Mucosa of stomach (tissue), 1 donor: ENCODE results near the gene DDB1.

Source experiments
- H3K27me3 ChIP-seq: one replicate; pipeline ENCODE4 v1.7.0; 2013; ENCODE audit warnings: mild to moderate bottlenecking, low read length; ENCODE audit not compliant: control insufficient read depth, insufficient read depth
- H3K36me3 ChIP-seq: one replicate; pipeline ENCODE4 v1.7.0; 2013; ENCODE audit warnings: low read length; ENCODE audit not compliant: control insufficient read depth, insufficient read depth
- H3K4me1 ChIP-seq: one replicate; pipeline ENCODE4 v1.7.0; 2013; ENCODE audit warnings: mild to moderate bottlenecking, low read length; ENCODE audit not compliant: control insufficient read depth, insufficient read depth
- H3K4me3 ChIP-seq: one replicate; pipeline ENCODE4 v1.7.0; 2013; ENCODE audit warnings: low read length
- H3K9ac ChIP-seq: one replicate; pipeline ENCODE4 v1.7.0; 2013; ENCODE audit warnings: mild to moderate bottlenecking, low read length, moderate library complexity
- H3K9me3 ChIP-seq: one replicate; pipeline ENCODE4 v1.7.0; 2013; ENCODE audit warnings: mild to moderate bottlenecking, low read length, moderate library complexity; ENCODE audit not compliant: control insufficient read depth
- donor health status: Pancreatic carcinoma.

DDB1 gene

GRCh38 chr11:61332797-61333549, at the start of gene DDB1, which contains the start of gene TKFC:
Gene DDB1 (minus strand): TSS chr11:61333105. CDS start chr11:61332968, 137 bp downstream.
Gene TKFC (plus strand): TSS chr11:61333228. CDS start chr11:61334729, 1,501 bp downstream.
- no peaks in the 10 kb centered on the region for H3K36me3 ChIP-seq
- peak within 1 kb of the TSS; percentile 94 for H3K4me3 ChIP-seq
- H3K4me1 ChIP-seq, result peaks cover 43% of the 10 kb centered on the region
- peak within 1 kb of the TSS; percentile 99 for H3K9ac ChIP-seq
- H3K27me3 ChIP-seq, result no peaks in the 10 kb centered on the region
- no peaks in the 10 kb centered on the region for H3K9me3 ChIP-seq

GRCh38 chr11:61380884-61381283, 48.0 kb upstream of the DDB1 start:
- H3K4me1 ChIP-seq, result no peaks in the 10 kb centered on the region
- no peak overlapping the region for H3K4me3 ChIP-seq
- no peaks in the 10 kb centered on the region for H3K9me3 ChIP-seq
- no peaks in the 10 kb centered on the region for H3K27me3 ChIP-seq
- no peaks in the 10 kb centered on the region for H3K36me3 ChIP-seq
- no peak overlapping the region for H3K9ac ChIP-seq

GRCh38 chr11:61378713-61379313, 45.9 kb upstream of the DDB1 start:
- H3K4me3 ChIP-seq, result no peak overlapping the region
- no peak overlapping the region for H3K9ac ChIP-seq
- no peaks in the 10 kb centered on the region for H3K36me3 ChIP-seq
- no peaks in the 10 kb centered on the region for H3K4me1 ChIP-seq
- no peaks in the 10 kb centered on the region for H3K27me3 ChIP-seq
- no peaks in the 10 kb centered on the region for H3K9me3 ChIP-seq

- Histone ChIP-seq H3K9ac (no peak overlapping the region), H3K9me3 (no peaks in the 10 kb centered on the region), H3K27me3 (no peaks in the 10 kb centered on the region), H3K4me1 (no peaks in the 10 kb centered on the region), H3K36me3 (no peaks in the 10 kb centered on the region), H3K4me3 (no peak overlapping the region)
Measured at GRCh38 chr11:61377461-61378160, 44.7 kb upstream of the DDB1 start.

- Histone ChIP-seq H3K36me3 (no peaks in the 10 kb centered on the region), H3K4me1 (no peaks in the 10 kb centered on the region), H3K27me3 (no peaks in the 10 kb centered on the region), H3K9me3 (no peaks in the 10 kb centered on the region), H3K4me3 (no peak overlapping the region), H3K9ac (no peak overlapping the region)
Measured at GRCh38 chr11:61375761-61376108, 42.8 kb upstream of the DDB1 start.

- Histone ChIP-seq H3K9ac (no peak overlapping the region), H3K36me3 (no peaks in the 10 kb centered on the region), H3K9me3 (no peaks in the 10 kb centered on the region), H3K27me3 (no peaks in the 10 kb centered on the region), H3K4me1 (no peaks in the 10 kb centered on the region), H3K4me3 (no peak overlapping the region)
Measured at GRCh38 chr11:61372659-61373420, 39.9 kb upstream of the DDB1 start.

- Histone ChIP-seq H3K9ac (no peak overlapping the region), H3K4me3 (no peak overlapping the region), H3K4me1 (no peaks in the 10 kb centered on the region), H3K36me3 (no peaks in the 10 kb centered on the region), H3K9me3 (no peaks in the 10 kb centered on the region), H3K27me3 (no peaks in the 10 kb centered on the region)
Measured at GRCh38 chr11:61370349-61371005, 37.6 kb upstream of the DDB1 start.

GRCh38 chr11:61369372-61370348, 36.8 kb upstream of the DDB1 start:
- H3K4me3 ChIP-seq, result no peak overlapping the region
- no peaks in the 10 kb centered on the region for H3K9me3 ChIP-seq
- no peaks in the 10 kb centered on the region for H3K27me3 ChIP-seq
- H3K36me3 ChIP-seq, result no peaks in the 10 kb centered on the region
- H3K9ac ChIP-seq, result no peak overlapping the region
- no peaks in the 10 kb centered on the region for H3K4me1 ChIP-seq

- no peak overlapping the region for H3K4me3 ChIP-seq
- H3K27me3 ChIP-seq, result no peaks in the 10 kb centered on the region
- H3K9ac ChIP-seq, result no peak overlapping the region
- H3K9me3 ChIP-seq, result no peaks in the 10 kb centered on the region
- H3K4me1 ChIP-seq, result peaks cover 3% of the 10 kb centered on the region
- no peaks in the 10 kb centered on the region for H3K36me3 ChIP-seq
Measured at GRCh38 chr11:61368646-61369045, 35.7 kb upstream of the DDB1 start.

GRCh38 chr11:61367406-61367805, 34.5 kb upstream of the DDB1 start:
- Histone ChIP-seq H3K9ac (no peak overlapping the region), H3K36me3 (no peaks in the 10 kb centered on the region), H3K27me3 (no peaks in the 10 kb centered on the region), H3K4me3 (no peak overlapping the region), H3K4me1 (peaks cover 11% of the 10 kb centered on the region), H3K9me3 (no peaks in the 10 kb centered on the region)
